Psoas muscle (tissue), 8 donors: ENCODE measurements around the gene RSU1. TPM values are rescaled to one million over a fixed set of nuclear protein-coding genes. Genes with fewer than 3 reads are reported as not detected.

Experiments used
- ATAC-seq, 4 donors: fragments of 200-7000 bp; cut with Tn5 transposase; one replicate each; pipeline ENCODE4 v1.9.1; 2020; ENCODE audit warnings: moderate library complexity in 3 of 4, mild to moderate bottlenecking in 2 of 4
- DNase-seq, 2 donors: peaks; one replicate each; pipeline ENCODE4 v3.0.0-alpha.2; 2020
- H3K27ac ChIP-seq: fragments of 200-600 bp; one replicate; pipeline ENCODE4 v1.8.0; 2022
- H3K27me3 ChIP-seq, 3 donors: fragments of 200-600 bp in 1 of 3; one replicate each; pipeline versions ENCODE4 v1.6.1 to v1.8.0; 2013 to 2022; ENCODE audit warnings: low read length in 2 of 3, mild to moderate bottlenecking in 2 of 3, moderate library complexity in 1 of 3; ENCODE audit not compliant: insufficient read depth in 3 of 3
- H3K36me3 ChIP-seq, 2 donors: fragments of 200-600 bp in 1 of 2; one replicate each; pipeline versions ENCODE4 v1.6.1 to v1.8.0; 2013 to 2022; ENCODE audit warnings: low read depth in 1 of 2, mild to moderate bottlenecking in 1 of 2, moderate library complexity in 1 of 2; ENCODE audit not compliant: insufficient read depth in 1 of 2
- H3K4me1 ChIP-seq: fragments of 200-600 bp; one replicate; pipeline ENCODE4 v1.8.0; 2022
- H3K4me3 ChIP-seq: fragments of 200-600 bp; one replicate; pipeline ENCODE4 v1.8.0; 2022; ENCODE audit warnings: mild to moderate bottlenecking
- H3K9me3 ChIP-seq: fragments of 200-600 bp; one replicate; pipeline ENCODE4 v1.8.0; 2022
- WGBS, 3 donors: extraction: QIAGEN DNeasy Blood & Tissue Kit; methylation state at CpG; one replicate each; pipeline versions ENCODE4 v1.1.6 to v1.1.7; 2013; 5-methylcytosine and 5-hydroxymethylcytosine counted together
- intact Hi-C, 2 donors: fragments of 100-400 bp; cut with DNase I; formaldehyde crosslinking; loops; one replicate each; pipeline versions ENCODE4 v1.11.0 to v1.14.2; 2022
- polyA plus RNA-seq, 3 donors: library from polyadenylated mRNA; stranded (reverse); fragments of 200-250 nt; gene quantifications; one replicate each; pipeline ENCODE4 v1.2.3, GENCODE V29; 2013
- total RNA-seq, 4 donors: library from RNA; stranded (reverse); fragmentation: NEBNext Ultra II Directional in 2 of 4; extraction: Animal tissue kit (Norgen Biotek cat#: 25700) in 2 of 4; gene quantifications; one replicate each; pipeline versions ENCODE4 v1.2.1 to v1.2.4, GENCODE V29; 2021 to 2023
- TF ChIP-seq, protein P1 (sequence below): fragments of 200-600 bp; IDR thresholded peaks from one replicate; pipeline ENCODE4 v1.8.0; 2022; ENCODE audit warnings: antibody characterized with exemption
- donor health status: healthy with polysubstance abuse.
- donor health status: DM: no; HTN: no; CAD: no; lungs with moderate emphysema.
- donor health status: Bipolar disorder and iron deficiency.
- donor health status: healthy.
- donor health status: DM: yes; HTN: yes; CAD: no.
- donor health status: DM: no; HTN: no; CAD: no.
- donor health status: DM: no; HTN: no; CAD: no.
- donor health status: DM: yes; HTN: yes; CAD: no.

RSU1 gene
- total and polyA plus RNA-seq, 7 donors = 19.7 to 43.2 (median 29.0) TPM

- peaks cover 18% of the 10 kb centered on the region for H3K4me1 ChIP-seq
Measured at GRCh38 chr10:16814012-16814411, 3.2 kb downstream of the RSU1 start.

GRCh38 chr10:16812676-16813075 is 4.5 kb downstream of the RSU1 start:
- DNase-seq (no peak), ATAC-seq (no peak)
- no peaks in the 10 kb centered on the region for H3K36me3 ChIP-seq
- H3K27me3 ChIP-seq = no peaks in the 10 kb centered on the region
- TF ChIP-seq, protein P1, sequence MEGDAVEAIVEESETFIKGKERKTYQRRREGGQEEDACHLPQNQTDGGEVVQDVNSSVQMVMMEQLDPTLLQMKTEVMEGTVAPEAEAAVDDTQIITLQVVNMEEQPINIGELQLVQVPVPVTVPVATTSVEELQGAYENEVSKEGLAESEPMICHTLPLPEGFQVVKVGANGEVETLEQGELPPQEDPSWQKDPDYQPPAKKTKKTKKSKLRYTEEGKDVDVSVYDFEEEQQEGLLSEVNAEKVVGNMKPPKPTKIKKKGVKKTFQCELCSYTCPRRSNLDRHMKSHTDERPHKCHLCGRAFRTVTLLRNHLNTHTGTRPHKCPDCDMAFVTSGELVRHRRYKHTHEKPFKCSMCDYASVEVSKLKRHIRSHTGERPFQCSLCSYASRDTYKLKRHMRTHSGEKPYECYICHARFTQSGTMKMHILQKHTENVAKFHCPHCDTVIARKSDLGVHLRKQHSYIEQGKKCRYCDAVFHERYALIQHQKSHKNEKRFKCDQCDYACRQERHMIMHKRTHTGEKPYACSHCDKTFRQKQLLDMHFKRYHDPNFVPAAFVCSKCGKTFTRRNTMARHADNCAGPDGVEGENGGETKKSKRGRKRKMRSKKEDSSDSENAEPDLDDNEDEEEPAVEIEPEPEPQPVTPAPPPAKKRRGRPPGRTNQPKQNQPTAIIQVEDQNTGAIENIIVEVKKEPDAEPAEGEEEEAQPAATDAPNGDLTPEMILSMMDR = no peak
- intact Hi-C loops = loop anchor here in 1 of 2 donors (10.0 kb wide), 3 partner anchors 378 to 1842 kb away; partner anchors contain the start of genes ARL5B, NSUN6 and PTER
- 72 to 80% (median 75%) methylated on average over 4 of the region's 4 CpGs for WGBS, 3 donors
- H3K4me3 ChIP-seq = no peak overlapping the region
- no peaks in the 10 kb centered on the region for H3K9me3 ChIP-seq
- no peak overlapping the region for H3K27ac ChIP-seq
- peaks cover 15% of the 10 kb centered on the region for H3K4me1 ChIP-seq

More at GRCh38 chr10:16814012-16814411, 3.2 kb downstream of the RSU1 start:
- no peaks in the 10 kb centered on the region for H3K9me3 ChIP-seq
- no peak for ATAC-seq
- intact Hi-C loops = loop anchor here in 1 of 2 donors (10.0 kb wide), 3 partner anchors 379 to 1841 kb away; partner anchors contain the start of genes ARL5B, NSUN6 and PTER
- H3K36me3 ChIP-seq = no peaks in the 10 kb centered on the region
- no peak for DNase-seq
- H3K27ac ChIP-seq = no peak overlapping the region
- TF ChIP-seq, protein P1 = no peak
- WGBS, 3 donors = 95 to 96% (median 95%) methylated on average over 3 of the region's 3 CpGs
- no peaks in the 10 kb centered on the region for H3K27me3 ChIP-seq
- H3K4me3 ChIP-seq = no peak overlapping the region

- no peak overlapping the region for H3K4me3 ChIP-seq
- H3K4me1 ChIP-seq = peaks cover 15% of the 10 kb centered on the region
- DNase-seq (no peak), ATAC-seq (no peak)
- WGBS, 3 donors = 80 to 87% (median 82%) methylated on average over 6 of the region's 6 CpGs
- H3K9me3 ChIP-seq = no peaks in the 10 kb centered on the region
- TF ChIP-seq, protein P1 = no peak
- H3K27me3 ChIP-seq = no peaks in the 10 kb centered on the region
- intact Hi-C loops = loop anchor here in 1 of 2 donors (10.0 kb wide), 3 partner anchors 377 to 1843 kb away; partner anchors contain the start of genes ARL5B, NSUN6 and PTER
- H3K27ac ChIP-seq = no peak overlapping the region
- H3K36me3 ChIP-seq = no peaks in the 10 kb centered on the region
Measured at GRCh38 chr10:16811765-16812164, 5.5 kb downstream of the RSU1 start.

DNA sequence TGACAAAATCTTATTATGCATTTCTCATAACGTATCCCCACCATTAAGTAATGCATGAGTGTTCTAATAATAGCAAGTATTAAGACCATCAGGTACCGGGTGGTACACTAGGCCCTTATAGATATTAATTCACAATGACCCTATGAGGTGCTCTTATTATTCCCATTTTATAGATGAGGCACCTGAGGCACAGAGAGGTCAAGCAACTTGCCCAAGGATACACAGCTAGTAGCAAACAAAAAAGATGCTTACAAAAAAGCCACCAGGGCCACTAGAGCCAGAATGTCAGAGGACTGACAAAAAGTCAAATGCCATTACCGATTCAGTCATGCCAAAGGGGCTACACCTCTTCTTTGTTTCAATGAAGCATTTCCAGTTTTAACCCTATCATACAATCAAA is 5.9 kb downstream of the RSU1 start:
- DNase-seq (no peak), ATAC-seq (no peak)
- H3K27me3 ChIP-seq = no peaks in the 10 kb centered on the region
- no peak overlapping the region for H3K27ac ChIP-seq
- intact Hi-C loops = loop anchor here in 1 of 2 donors (10.0 kb wide), 3 partner anchors 376 to 1844 kb away; partner anchors contain the start of genes ARL5B, NSUN6 and PTER
- no peak overlapping the region for H3K4me3 ChIP-seq
- WGBS, 3 donors = 66 to 71% (median 67%) methylated on average over 3 of the region's 3 CpGs
- TF ChIP-seq, protein P1 = no peak
- peaks cover 12% of the 10 kb centered on the region for H3K4me1 ChIP-seq
- H3K9me3 ChIP-seq = no peaks in the 10 kb centered on the region
- no peaks in the 10 kb centered on the region for H3K36me3 ChIP-seq
